DMS53 (cell line): ENCODE results near the gene PLEKHD1.

ENCODE experiments used
- DNase-seq: peaks from one replicate; lab custom pipeline; 2025; lab: John Stamatoyannopoulos, UW

Gene PLEKHD1

GRCh38 chr14:69518289-69519101, 34.0 kb downstream of the PLEKHD1 start:
- DNase-seq = no peak

GRCh38 chr14:69519204-69520100, 34.9 kb downstream of the PLEKHD1 start:
- DNase-seq = no peak

GRCh38 chr14:69522026-69522425, 37.5 kb downstream of the PLEKHD1 start:
- no peak for DNase-seq

GRCh38 chr14:69525896-69526295, 41.4 kb downstream of the PLEKHD1 start:
- no peak for DNase-seq

- DNase-seq = no peak
Measured at GRCh38 chr14:69527635-69528034, 43.1 kb downstream of the PLEKHD1 start.

GRCh38 chr14:69528143-69528542, 43.6 kb downstream of the PLEKHD1 start:
- no peak for DNase-seq

- DNase-seq = no peak
Measured at GRCh38 chr14:69528930-69529329, 44.4 kb downstream of the PLEKHD1 start.

GRCh38 chr14:69529563-69529962, 45.0 kb downstream of the PLEKHD1 start:
- no peak for DNase-seq

GRCh38 chr14:69530095-69530494, 45.6 kb downstream of the PLEKHD1 start:
- DNase-seq = no peak

GRCh38 chr14:69531135-69531534, 46.6 kb downstream of the PLEKHD1 start:
- DNase-seq = no peak

- no peak for DNase-seq
Measured at GRCh38 chr14:69532561-69533340, 48.2 kb downstream of the PLEKHD1 start.

- peak; percentile 75 for DNase-seq
Measured at GRCh38 chr14:69535230-69535848, 50.8 kb downstream of the PLEKHD1 start.

GRCh38 chr14:69536971-69537370, 52.4 kb downstream of the PLEKHD1 start:
- peak; percentile 3 for DNase-seq

GRCh38 chr14:69537900-69538299, 53.4 kb downstream of the PLEKHD1 start:
- no peak for DNase-seq

GRCh38 chr14:69538766-69539165, 54.2 kb downstream of the PLEKHD1 start:
- no peak for DNase-seq

GRCh38 chr14:69539631-69540410, 55.3 kb downstream of the PLEKHD1 start:
- no peak for DNase-seq

- no peak for DNase-seq
Measured at GRCh38 chr14:69540654-69541335, 56.3 kb downstream of the PLEKHD1 start.

GRCh38 chr14:69542311-69542710, 57.8 kb downstream of the PLEKHD1 start:
- no peak for DNase-seq

GRCh38 chr14:69543341-69544115, 59.0 kb downstream of the PLEKHD1 start:
- peak; percentile 94 for DNase-seq
